Progenitor cell of endocrine pancreas (in vitro differentiated cells): ENCODE measurements around the gene BTBD10. TPM values are rescaled to one million over a fixed set of nuclear protein-coding genes. Genes with fewer than 3 reads are reported as not detected.

Experiments
- DNase-seq: peaks from one replicate; pipeline ENCODE4 v3.0.0; 2021; ENCODE audit warnings: low spot score; ENCODE audit not compliant: unreplicated experiment
- H3K27ac Mint-ChIP-seq: 2 replicates; pipeline ENCODE4 v1.8.0; 2021; ENCODE audit warnings: mild to moderate bottlenecking, moderate library complexity, mixed read lengths
- H3K27me3 Mint-ChIP-seq: 2 replicates; pipeline ENCODE4 v1.8.0; 2021; ENCODE audit warnings: mixed read lengths
- H3K36me3 Mint-ChIP-seq: 2 replicates; pipeline ENCODE4 v1.8.0; 2022; ENCODE audit warnings: mixed read lengths; ENCODE audit not compliant: insufficient read depth
- H3K4me1 Mint-ChIP-seq: 2 replicates; pipeline ENCODE4 v1.8.0; 2021; ENCODE audit warnings: low read depth, mixed read lengths
- H3K4me3 Mint-ChIP-seq: 2 replicates; pipeline ENCODE4 v1.8.0; 2021; ENCODE audit warnings: low read depth, mild to moderate bottlenecking, moderate library complexity, mixed read lengths
- H3K9me3 Mint-ChIP-seq: 2 replicates; pipeline ENCODE4 v1.8.0; 2021; ENCODE audit warnings: low read depth, mixed read lengths
- total RNA-seq: library from RNA; stranded (reverse); gene quantifications from 2 replicates; pipeline ENCODE4 v1.2.1, GENCODE V29; 2021
- TF ChIP-seq, protein P1 (sequence below): fragments of 200-600 bp; sonication (generic); IDR thresholded peaks from one replicate; pipeline ENCODE4 v1.5.0; 2021; ENCODE audit warnings: antibody characterized with exemption, mild to moderate bottlenecking; ENCODE audit not compliant: unreplicated experiment

The BTBD10 gene
- total RNA-seq, 1 donor from 2014 or later = 31.1 TPM

DNA sequence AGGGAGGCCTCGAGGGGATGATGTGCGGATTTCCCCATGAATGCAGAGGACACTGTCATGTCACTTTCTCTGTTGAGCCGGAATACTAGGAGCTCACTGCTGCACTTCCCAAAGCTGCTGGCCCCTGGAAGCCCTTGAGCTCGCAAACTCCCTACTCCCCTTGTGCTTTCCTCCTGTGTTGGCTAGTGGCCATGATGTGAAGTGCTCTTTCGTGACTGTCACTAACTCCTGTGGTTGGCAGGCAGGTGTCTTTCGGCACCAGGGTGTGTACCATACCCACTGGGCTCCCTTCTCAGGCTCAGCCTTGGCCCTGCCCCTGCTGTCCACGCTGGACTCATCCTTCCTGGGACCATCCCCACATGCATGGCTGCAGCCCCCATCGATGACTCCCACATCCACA, 86.2 kb downstream of the BTBD10 start:
- H3K36me3 Mint-ChIP-seq = peaks cover 2% of the 10 kb centered on the region
- H3K27me3 Mint-ChIP-seq = no peaks in the 10 kb centered on the region
- DNase-seq = no peak
- TF ChIP-seq, protein P1, sequence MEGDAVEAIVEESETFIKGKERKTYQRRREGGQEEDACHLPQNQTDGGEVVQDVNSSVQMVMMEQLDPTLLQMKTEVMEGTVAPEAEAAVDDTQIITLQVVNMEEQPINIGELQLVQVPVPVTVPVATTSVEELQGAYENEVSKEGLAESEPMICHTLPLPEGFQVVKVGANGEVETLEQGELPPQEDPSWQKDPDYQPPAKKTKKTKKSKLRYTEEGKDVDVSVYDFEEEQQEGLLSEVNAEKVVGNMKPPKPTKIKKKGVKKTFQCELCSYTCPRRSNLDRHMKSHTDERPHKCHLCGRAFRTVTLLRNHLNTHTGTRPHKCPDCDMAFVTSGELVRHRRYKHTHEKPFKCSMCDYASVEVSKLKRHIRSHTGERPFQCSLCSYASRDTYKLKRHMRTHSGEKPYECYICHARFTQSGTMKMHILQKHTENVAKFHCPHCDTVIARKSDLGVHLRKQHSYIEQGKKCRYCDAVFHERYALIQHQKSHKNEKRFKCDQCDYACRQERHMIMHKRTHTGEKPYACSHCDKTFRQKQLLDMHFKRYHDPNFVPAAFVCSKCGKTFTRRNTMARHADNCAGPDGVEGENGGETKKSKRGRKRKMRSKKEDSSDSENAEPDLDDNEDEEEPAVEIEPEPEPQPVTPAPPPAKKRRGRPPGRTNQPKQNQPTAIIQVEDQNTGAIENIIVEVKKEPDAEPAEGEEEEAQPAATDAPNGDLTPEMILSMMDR = no peak
- no peak overlapping the region for H3K4me3 Mint-ChIP-seq
- H3K9me3 Mint-ChIP-seq = no peaks in the 10 kb centered on the region
- H3K27ac Mint-ChIP-seq = no peak overlapping the region
- H3K4me1 Mint-ChIP-seq = no peaks in the 10 kb centered on the region

DNA sequence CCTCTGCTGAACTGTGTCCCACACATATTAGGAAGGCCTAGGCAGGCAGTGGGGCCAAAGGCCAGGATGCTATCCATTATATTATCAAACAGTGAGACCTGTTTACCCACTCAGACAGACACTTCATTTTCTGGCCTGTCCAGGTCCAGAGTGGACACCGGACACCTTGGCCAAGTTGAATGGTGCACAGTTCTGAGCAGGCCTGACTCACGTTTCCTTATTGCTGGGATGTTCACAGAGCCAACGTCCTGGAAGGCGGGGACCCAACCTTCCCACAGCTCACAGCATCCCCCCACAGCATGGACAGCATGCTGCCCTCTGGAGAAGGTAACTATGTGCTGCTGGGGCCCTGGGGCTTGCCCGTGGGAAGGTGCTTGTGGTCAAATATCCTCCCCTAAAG, 86.6 kb downstream of the BTBD10 start:
- TF ChIP-seq, protein P1 = no peak
- Mint-ChIP-seq H3K27ac (no peak overlapping the region), H3K36me3 (no peaks in the 10 kb centered on the region)

DNA sequence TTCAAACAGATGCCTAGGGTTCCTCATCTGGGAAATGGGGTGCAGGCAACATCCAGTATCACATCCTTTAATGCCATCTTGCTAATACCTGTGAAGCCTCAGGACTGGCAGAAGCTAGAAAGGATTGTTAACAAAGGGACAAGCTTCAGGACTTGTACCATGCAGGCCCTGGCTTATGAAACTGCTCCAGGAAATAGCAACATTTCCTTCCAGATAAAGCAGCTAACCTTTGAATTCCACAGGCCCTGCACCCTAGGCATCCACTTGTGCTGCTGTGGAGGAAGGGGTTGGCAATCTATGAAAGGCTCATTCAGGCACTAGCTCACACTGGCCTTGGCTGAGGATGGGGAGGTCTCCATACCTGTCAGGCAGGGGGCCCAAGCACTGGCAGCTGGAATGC, 87.2 kb downstream of the BTBD10 start:
- TF ChIP-seq, protein P1 = no peak
- Mint-ChIP-seq H3K27ac (no peak overlapping the region), H3K4me3 (no peak overlapping the region), H3K9me3 (no peaks in the 10 kb centered on the region), H3K27me3 (no peaks in the 10 kb centered on the region), H3K36me3 (no peaks in the 10 kb centered on the region), H3K4me1 (no peaks in the 10 kb centered on the region)
- no peak for DNase-seq

More for the DNA sequence above, 86.6 kb downstream of the BTBD10 start:
- Mint-ChIP-seq H3K4me1 (no peaks in the 10 kb centered on the region), H3K27me3 (no peaks in the 10 kb centered on the region), H3K4me3 (no peak overlapping the region), H3K9me3 (no peaks in the 10 kb centered on the region)
- no peak for DNase-seq

DNA sequence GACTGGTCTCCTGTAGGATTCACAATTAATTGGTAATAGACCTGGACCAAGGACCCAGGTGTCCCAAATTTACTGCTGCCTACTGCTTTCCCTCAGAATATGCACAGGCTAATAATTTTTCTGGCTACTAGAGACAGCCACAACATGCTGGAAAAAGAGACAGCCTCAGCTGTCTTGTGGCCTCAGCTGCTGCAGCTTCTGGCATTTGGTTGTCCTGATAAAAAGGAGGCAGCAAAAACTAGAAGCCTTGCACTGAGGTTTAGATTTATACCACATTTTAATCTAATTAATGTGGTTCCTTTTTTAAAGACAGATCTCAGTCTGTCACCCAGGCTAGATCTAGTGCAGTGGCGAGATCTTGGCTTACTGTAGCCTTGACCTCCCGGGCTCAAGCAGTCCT, 89.8 kb downstream of the BTBD10 start:
- no peak overlapping the region for H3K27ac Mint-ChIP-seq
- no peak overlapping the region for H3K4me3 Mint-ChIP-seq
- TF ChIP-seq, protein P1 = no peak
- no peak for DNase-seq
- H3K4me1 Mint-ChIP-seq = peaks cover 2% of the 10 kb centered on the region
- H3K27me3 Mint-ChIP-seq = no peaks in the 10 kb centered on the region
- H3K9me3 Mint-ChIP-seq = no peaks in the 10 kb centered on the region
- H3K36me3 Mint-ChIP-seq = no peaks in the 10 kb centered on the region

DNA sequence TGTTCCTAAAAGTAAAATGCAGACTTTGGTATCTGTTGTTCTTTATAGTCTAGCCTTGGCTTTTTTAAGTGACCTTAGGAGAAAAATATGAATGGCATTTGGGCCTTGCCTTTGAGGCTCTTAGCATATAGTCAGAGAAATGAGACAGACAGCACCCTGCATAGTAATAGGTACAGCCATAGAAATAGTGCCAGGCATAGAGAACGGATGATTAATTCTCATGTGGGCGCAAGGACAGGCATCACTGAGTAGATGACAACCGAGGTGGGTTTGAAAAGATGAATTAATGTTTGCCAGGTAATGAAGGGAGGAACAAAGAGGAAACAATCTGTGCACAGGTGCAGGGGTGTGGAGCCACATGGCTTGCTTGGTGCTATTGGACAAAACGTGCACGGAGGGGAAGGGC, 95.0 kb downstream of the BTBD10 start:
- Mint-ChIP-seq H3K9me3 (no peaks in the 10 kb centered on the region), H3K4me1 (peaks cover 2% of the 10 kb centered on the region), H3K36me3 (no peaks in the 10 kb centered on the region), H3K4me3 (no peak overlapping the region), H3K27ac (no peak overlapping the region), H3K27me3 (no peaks in the 10 kb centered on the region)
- no peak for DNase-seq
- TF ChIP-seq, protein P1 = no peak
